Common myeloid progenitor, CD34-positive (primary cell): ENCODE measurements around the gene NOS1AP.

ENCODE experiments used
- CTCF ChIA-PET: fragments of 350-600 bp; sonication (Branson Sonifier 250); formaldehyde crosslinking; loops from one replicate; lab custom pipeline; 2021; ENCODE audit warnings: antibody characterized with exemption; lab: Charles Lee
- POLR2A ChIA-PET: fragments of 350-600 bp; sonication (Branson Sonifier 250); formaldehyde crosslinking; loops from one replicate; lab custom pipeline; 2021; ENCODE audit warnings: antibody characterized with exemption; lab: Charles Lee
- DNase-seq, 3 donors: peaks; one replicate each; pipeline versions ENCODE4 v3.0.0 to v3.0.0-alpha.2; 2013
- H3K27ac ChIP-seq, 2 experiments: 1 replicate in 1 of 2; 2 replicates in 1 of 2; pipeline ENCODE4 v1.7.0; 2013; ENCODE audit warnings: inconsistent platforms in 2 of 2, low read length in 2 of 2, mild to moderate bottlenecking in 2 of 2, low read depth in 1 of 2, moderate library complexity in 1 of 2; ENCODE audit not compliant: severe bottlenecking in 2 of 2, insufficient read depth in 1 of 2, poor library complexity in 1 of 2
- H3K27me3 ChIP-seq, 5 experiments: replicated peaks in 2 of 5; 1 replicate in 3 of 5; 2 replicates in 2 of 5; pipeline versions ENCODE4 v1.6.1 to v1.7.0; 2013; ENCODE audit warnings: low read length in 4 of 5, mild to moderate bottlenecking in 2 of 5, moderate library complexity in 2 of 5, inconsistent platforms in 1 of 5; ENCODE audit not compliant: insufficient read depth in 5 of 5, control insufficient read depth in 4 of 5
- H3K36me3 ChIP-seq, 4 experiments: 1 replicate in 2 of 4; 2 replicates in 2 of 4; pipeline versions ENCODE4 v1.6.1 to v1.7.0; 2013; ENCODE audit warnings: low read length in 3 of 4, control low read depth in 1 of 4, mild to moderate bottlenecking in 1 of 4; ENCODE audit not compliant: control insufficient read depth in 4 of 4, insufficient read depth in 4 of 4
- H3K4me1 ChIP-seq, 4 experiments: 1 replicate in 3 of 4; 2 replicates in 1 of 4; pipeline versions ENCODE4 v1.6.1 to v1.7.1; 2013; ENCODE audit warnings: low read length in 3 of 4, mild to moderate bottlenecking in 3 of 4, control low read depth in 1 of 4, inconsistent platforms in 1 of 4, moderate library complexity in 1 of 4; ENCODE audit not compliant: control insufficient read depth in 4 of 4, insufficient read depth in 4 of 4; ENCODE audit errors: control extremely low read depth in 1 of 4
- H3K4me3 ChIP-seq, 7 experiments: 1 replicate in 4 of 7; 2 replicates in 3 of 7; pipeline versions ENCODE4 v1.5.1 to v1.7.0; 2013; ENCODE audit warnings: mild to moderate bottlenecking in 7 of 7, low read length in 6 of 7, moderate library complexity in 6 of 7, inconsistent platforms in 2 of 7, low read depth in 2 of 7, control low read depth in 1 of 7; ENCODE audit not compliant: insufficient read depth in 4 of 7, control insufficient read depth in 1 of 7; ENCODE audit errors: extremely low read depth in 1 of 7
- H3K9me3 ChIP-seq, 5 experiments: 1 replicate in 4 of 5; 2 replicates in 1 of 5; pipeline versions ENCODE4 v1.6.1 to v1.7.1; 2013; ENCODE audit warnings: low read length in 4 of 5, mild to moderate bottlenecking in 2 of 5, inconsistent platforms in 1 of 5, low read depth in 1 of 5, moderate library complexity in 1 of 5; ENCODE audit not compliant: control insufficient read depth in 4 of 5, insufficient read depth in 2 of 5; ENCODE audit errors: control extremely low read depth in 1 of 5
- WGBS: methylation state at CpG from one replicate; pipeline ENCODE4 v1.1.5; 2013; ENCODE audit not compliant: insufficient coverage; 5-methylcytosine and 5-hydroxymethylcytosine counted together

Gene NOS1AP

DNA sequence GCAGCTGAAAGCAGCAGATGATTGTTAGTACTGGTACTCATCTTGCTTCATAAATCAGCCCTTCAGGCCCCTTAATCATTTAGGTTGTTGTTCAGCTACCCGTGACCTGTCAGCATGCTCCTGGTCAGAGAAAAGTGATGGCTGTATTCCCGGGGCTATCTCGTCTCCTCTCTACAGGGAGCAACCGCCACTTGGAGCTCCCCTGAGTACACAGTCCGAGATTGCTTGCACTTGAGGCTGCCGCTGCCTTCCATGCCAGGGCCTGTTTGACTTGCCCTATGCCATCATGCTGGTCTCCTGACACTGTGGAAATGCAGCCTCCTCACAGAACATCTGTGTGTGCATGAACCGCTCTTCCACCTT, 209.6 kb downstream of the NOS1AP start:
- no peaks in the 10 kb centered on the region for H3K4me1 ChIP-seq

DNA sequence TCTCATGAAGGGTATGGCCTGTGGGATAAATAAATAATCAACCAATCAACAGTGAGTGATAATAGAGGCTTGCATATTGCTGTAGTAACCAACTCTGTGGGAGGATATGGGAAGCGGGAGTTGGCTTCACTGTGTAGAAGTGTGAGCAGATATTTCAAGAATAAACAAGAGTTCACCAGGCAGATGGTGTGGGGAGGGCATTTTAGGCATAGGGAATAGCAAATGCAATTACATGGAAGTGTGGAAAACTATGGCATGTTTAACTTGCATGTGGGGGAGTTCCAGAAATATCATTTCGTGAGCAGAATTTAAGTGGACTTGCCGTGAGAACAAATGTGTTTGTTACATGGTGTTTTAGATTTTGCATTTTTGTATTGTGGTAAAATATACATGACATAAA, 211.9 kb downstream of the NOS1AP start:
- no peak overlapping the region for H3K27ac ChIP-seq
- no peak for DNase-seq
- H3K4me1 ChIP-seq, result no peaks in the 10 kb centered on the region
- no peaks in the 10 kb centered on the region for H3K9me3 ChIP-seq
- H3K36me3 ChIP-seq, result no peaks in the 10 kb centered on the region
- no peak overlapping the region for H3K4me3 ChIP-seq
- ChIA-PET CTCF (interaction anchor here (0.7 kb wide), 1 partner anchor 10 kb away, joined by 3 read pairs; no protein-coding TSS in a partner anchor), POLR2A (no interaction called here)
- H3K27me3 ChIP-seq, result no peaks in the 10 kb centered on the region
- 100% methylated on average over 1 of the region's 3 CpGs for WGBS

More for the DNA sequence above, 209.6 kb downstream of the NOS1AP start:
- Histone ChIP-seq H3K4me3 (no peak overlapping the region), H3K27me3 (no peaks in the 10 kb centered on the region), H3K36me3 (no peaks in the 10 kb centered on the region), H3K9me3 (no peaks in the 10 kb centered on the region), H3K27ac (no peak overlapping the region)
- DNase-seq, result no peak
- POLR2A ChIA-PET, result no interaction called here
- WGBS, result 92% methylated on average over 7 of the region's 7 CpGs
- CTCF ChIA-PET, result interaction anchor here (0.7 to 2.4 kb wide), 3 partner anchors 8 to 223 kb away, joined by 4 to 10 read pairs (median 4); no protein-coding TSS in a partner anchor

DNA sequence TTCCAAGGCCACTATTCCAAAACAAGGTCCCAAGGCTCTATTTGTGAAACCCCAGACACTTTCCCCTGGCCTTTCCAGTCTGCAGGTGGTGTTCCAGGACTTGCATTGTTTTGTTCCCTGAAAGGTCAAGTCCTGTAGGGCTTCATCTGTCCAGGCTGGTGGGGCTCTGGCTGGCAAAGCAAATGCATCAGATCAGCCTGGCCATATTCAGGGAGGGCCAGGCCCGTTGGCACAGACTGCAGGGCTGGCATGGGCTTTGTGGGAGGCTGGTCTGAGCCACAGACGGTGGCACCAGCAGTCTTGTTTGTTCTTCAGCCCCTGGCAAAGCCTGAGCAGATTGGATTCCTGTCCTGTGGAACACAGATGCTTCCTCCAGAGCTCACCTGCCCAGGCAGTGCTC, 214.2 kb downstream of the NOS1AP start:
- Histone ChIP-seq H3K4me1 (no peaks in the 10 kb centered on the region), H3K27me3 (no peaks in the 10 kb centered on the region), H3K36me3 (no peaks in the 10 kb centered on the region), H3K4me3 (no peak overlapping the region), H3K9me3 (no peaks in the 10 kb centered on the region), H3K27ac (no peak overlapping the region)
- no peak for DNase-seq
- ChIA-PET POLR2A (no interaction called here), CTCF (no interaction called here)
- WGBS, result 100% methylated on average over 2 of the region's 2 CpGs

- POLR2A ChIA-PET, result no interaction called here
- Histone ChIP-seq H3K4me1 (no peaks in the 10 kb centered on the region), H3K9me3 (no peaks in the 10 kb centered on the region), H3K36me3 (no peaks in the 10 kb centered on the region), H3K4me3 (no peak overlapping the region), H3K27me3 (no peaks in the 10 kb centered on the region), H3K27ac (no peak overlapping the region)
- CTCF ChIA-PET, result no interaction called here
- no peak for DNase-seq
- WGBS, result 100% methylated on average over 1 of the region's 3 CpGs
These were observed 214.9 kb downstream of the NOS1AP start for GRCh38 chr1:162284206-162284955.

DNA sequence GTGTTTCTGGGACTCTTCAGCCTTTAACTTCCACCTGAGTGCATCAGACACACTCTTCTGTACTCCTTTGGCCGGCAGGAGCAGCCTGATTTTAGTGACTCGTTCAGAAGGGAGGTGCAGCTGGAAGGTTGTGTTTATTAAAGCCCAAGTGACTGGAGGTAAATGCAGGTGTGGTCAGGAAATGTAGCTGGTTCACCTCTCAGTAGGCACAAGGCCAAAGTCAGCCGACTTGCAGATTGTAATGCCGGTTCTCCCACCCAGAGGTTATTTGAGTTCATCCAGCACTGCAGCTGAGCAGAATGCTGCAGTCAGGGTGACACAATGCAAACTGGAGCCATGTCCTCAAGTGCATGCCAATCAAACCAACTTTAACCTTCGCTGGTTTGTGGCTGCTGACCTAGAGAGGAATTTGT, 215.7 kb downstream of the NOS1AP start:
- CTCF ChIA-PET, result no interaction called here
- H3K4me1 ChIP-seq, result no peaks in the 10 kb centered on the region
- POLR2A ChIA-PET, result no interaction called here
- H3K27ac ChIP-seq, result no peak overlapping the region
- 67% methylated on average over 2 of the region's 5 CpGs for WGBS
- H3K36me3 ChIP-seq, result no peaks in the 10 kb centered on the region
- H3K9me3 ChIP-seq, result no peaks in the 10 kb centered on the region
- no peak for DNase-seq
- no peak overlapping the region for H3K4me3 ChIP-seq
- H3K27me3 ChIP-seq, result no peaks in the 10 kb centered on the region

GRCh38 chr1:162291000-162291399, 221.5 kb downstream of the NOS1AP start:
- DNase-seq, result no peak
- no peaks in the 10 kb centered on the region for H3K4me1 ChIP-seq
- no CpG with 5 or more reads among the region's 1 CpG for WGBS
- no peaks in the 10 kb centered on the region for H3K36me3 ChIP-seq
- no peak overlapping the region for H3K4me3 ChIP-seq
- H3K27ac ChIP-seq, result no peak overlapping the region
- ChIA-PET POLR2A (no interaction called here), CTCF (interaction anchor here (0.8 kb wide), 1 partner anchor 14 kb away, joined by 3 read pairs; no protein-coding TSS in a partner anchor)
- no peaks in the 10 kb centered on the region for H3K9me3 ChIP-seq
- H3K27me3 ChIP-seq, result no peaks in the 10 kb centered on the region

DNA sequence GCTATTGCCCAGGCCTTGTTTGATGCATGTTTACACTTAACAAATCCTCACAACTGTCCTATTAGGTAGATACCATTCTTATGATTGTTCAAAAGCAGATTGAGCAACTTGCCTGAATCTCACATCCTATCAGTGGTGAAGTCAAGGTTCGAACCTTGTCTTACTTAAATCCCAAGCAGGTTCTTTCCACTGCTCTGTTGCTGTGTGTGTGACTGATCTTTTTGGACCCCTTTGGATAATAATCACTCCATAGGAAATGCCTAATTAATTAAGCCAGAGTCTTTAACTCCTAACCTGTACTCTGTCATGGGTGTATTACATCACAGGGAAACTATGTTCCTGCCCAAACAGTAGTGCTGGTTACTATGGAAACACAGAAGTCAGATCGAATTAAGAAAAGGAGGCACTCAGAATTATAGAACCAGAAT, 222.9 kb downstream of the NOS1AP start:
- Histone ChIP-seq H3K27me3 (no peaks in the 10 kb centered on the region), H3K27ac (no peak overlapping the region), H3K9me3 (no peaks in the 10 kb centered on the region), H3K4me3 (no peak overlapping the region), H3K4me1 (no peaks in the 10 kb centered on the region), H3K36me3 (no peaks in the 10 kb centered on the region)
- ChIA-PET CTCF (no interaction called here), POLR2A (no interaction called here)
- no peak for DNase-seq
- WGBS, result no CpG with 5 or more reads among the region's 2 CpGs
